M059J (cell line): ENCODE measurements around the gene C1D. TPM values are rescaled to one million over a fixed set of nuclear protein-coding genes. Genes with fewer than 3 reads are reported as not detected.
A peak's percentile ranks its signal among the peaks of the same experiment; 100 is the strongest.
"Not testable (repeated sequence)": the region's sequence is repeated elsewhere in the genome, so short reads cannot be mapped to it uniquely, and the experiment has no call there.

Experiments used
- DNase-seq: peaks from one replicate; pipeline ENCODE4 v3.0.0-alpha.2; 2012; ENCODE audit warnings: low read depth
- total RNA-seq: library from RNA; depleted of rRNA; stranded (reverse); fragments of >200 nt; shearing (Covaris generic); gene quantifications from 2 replicates; pipeline ENCODE4 v1.2.3, GENCODE V29; 2014; rRNA removed

C1D gene, protein sequence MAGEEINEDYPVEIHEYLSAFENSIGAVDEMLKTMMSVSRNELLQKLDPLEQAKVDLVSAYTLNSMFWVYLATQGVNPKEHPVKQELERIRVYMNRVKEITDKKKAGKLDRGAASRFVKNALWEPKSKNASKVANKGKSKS
- 49.3 and 62.1 TPM in 2 replicates for total RNA-seq

DNA sequence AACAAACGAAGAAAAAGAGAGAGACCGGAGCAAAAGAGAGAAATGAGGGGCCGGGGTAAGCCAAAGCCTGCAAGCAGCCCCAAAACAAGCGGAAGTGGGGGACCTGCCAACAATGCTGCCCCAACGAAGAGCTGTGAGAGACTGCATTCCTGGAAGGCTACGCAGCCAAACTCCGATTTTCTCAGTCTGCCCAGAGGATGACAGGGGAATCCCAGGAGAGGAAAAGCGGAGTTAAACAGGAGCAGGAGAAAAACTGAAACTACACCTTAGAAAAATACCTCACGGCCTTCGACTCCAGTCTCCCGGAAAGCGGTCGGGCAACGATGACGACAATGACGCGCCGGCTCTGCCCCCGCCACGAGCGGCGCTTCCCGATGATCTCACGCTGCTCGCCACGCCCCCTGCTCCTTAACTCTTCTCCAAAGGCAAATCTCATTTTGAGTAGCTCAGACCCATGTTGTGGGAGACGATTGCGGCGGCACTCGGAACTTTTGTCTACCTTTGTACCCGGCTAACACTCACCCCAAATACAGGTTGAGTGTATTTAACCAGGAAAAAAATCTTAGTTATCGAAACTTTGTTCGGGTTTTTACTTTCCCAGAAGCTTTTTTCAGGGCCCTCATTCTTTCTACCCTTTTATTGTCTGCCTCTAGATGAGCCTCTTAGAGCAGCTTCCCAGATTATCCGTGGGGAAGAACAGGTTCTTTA lies at the start of gene C1D:
Gene C1D, minus strand, starts transcription at position 325 of the 708 bp plus-strand sequence. CDS start 15,694 bp downstream, outside the sequence.
- DNase-seq: peak; percentile 86

- peak; percentile 37 for DNase-seq
Measured at GRCh38 chr2:68110102-68110501, 47.3 kb upstream of the C1D start.

- no peak for DNase-seq
Measured at GRCh38 chr2:68108120-68108519, 45.3 kb upstream of the C1D start.

DNA sequence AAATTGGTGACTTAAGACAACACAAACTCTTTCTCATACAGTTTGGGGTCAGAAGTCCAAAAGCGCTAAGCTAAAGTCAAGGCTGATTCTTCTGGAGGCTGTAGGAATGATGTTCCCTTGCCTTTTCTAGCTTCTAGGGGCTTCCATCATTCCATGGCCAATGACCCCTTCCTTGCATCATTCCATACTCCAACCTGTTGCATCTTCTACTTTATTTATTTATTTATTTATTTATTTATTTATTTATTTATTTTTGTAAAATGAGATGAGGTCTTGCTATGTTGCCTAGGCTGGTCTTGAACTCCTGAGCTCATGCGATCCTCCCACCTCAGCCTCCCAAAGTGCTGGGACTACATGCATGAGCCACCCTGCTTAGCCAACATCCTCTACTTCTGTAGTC lies 44.7 kb upstream of the C1D start:
- no peak for DNase-seq

- DNase-seq: no peak
Measured at GRCh38 chr2:68104111-68104835, 41.5 kb upstream of the C1D start.

- DNase-seq: peak; percentile 39
Measured at GRCh38 chr2:68103709-68104055, 40.9 kb upstream of the C1D start.

DNA sequence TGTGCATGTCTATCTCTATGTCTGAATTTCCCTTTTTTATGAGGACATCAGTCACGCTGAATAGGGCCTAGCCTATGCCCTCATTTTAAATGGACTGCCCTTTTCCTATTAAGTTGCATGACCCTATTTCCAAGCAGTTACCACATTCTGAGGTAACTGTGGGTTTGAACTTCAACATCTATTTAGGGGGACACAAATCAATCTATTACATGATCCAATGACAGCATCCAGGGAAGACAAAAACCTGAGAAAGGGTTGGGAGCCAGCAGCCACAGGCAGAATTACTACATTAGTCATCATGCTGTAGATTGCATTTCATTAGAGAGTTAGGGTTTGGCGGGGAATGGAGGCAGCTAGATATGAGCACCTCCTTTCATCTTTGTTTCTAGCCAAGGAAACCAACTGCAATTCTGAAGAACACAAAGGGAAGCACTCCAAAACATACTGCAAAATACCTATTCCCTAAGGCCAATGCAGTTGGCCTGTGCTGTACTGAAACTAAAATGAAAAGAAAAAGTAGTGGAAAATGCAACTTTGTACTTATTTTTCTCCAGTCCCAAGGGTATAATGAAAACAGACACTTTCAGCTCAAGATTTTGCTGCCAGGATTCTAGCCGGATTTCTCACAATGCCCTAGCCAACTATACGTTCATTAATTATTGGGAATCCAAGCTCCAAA lies 40.4 kb upstream of the C1D start:
- DNase-seq: peak; percentile 82

GRCh38 chr2:68100189-68100588 lies 37.4 kb upstream of the C1D start:
- DNase-seq: no peak

GRCh38 chr2:68099260-68099659 lies 36.5 kb upstream of the C1D start:
- DNase-seq: no peak

DNA sequence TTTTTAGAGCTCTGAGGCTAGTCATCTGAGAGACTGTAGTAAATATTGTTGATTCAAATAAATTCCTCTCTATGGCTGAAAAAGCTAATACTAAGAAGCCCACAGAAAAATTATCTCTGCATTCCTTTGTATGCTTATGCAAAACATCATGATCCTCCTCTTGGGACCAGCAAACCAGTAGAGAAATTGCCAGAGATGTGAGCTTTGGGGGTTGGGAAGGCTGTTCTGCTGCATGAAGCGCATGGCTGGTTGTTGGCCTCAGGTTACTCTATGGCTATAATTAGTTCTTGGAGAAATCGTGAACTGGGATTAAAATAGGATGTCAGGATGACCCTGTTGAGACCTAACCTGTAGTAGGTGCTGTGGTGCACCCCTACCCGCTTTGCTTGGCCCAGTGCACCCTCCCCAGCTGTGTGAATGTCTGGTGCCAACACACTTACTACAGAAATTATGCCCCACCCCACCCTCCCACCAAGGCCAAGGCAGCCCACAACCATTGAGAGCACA lies 35.5 kb upstream of the C1D start:
- DNase-seq: no peak

- DNase-seq: no peak
Measured at GRCh38 chr2:68094111-68094510, 31.3 kb upstream of the C1D start.

DNA sequence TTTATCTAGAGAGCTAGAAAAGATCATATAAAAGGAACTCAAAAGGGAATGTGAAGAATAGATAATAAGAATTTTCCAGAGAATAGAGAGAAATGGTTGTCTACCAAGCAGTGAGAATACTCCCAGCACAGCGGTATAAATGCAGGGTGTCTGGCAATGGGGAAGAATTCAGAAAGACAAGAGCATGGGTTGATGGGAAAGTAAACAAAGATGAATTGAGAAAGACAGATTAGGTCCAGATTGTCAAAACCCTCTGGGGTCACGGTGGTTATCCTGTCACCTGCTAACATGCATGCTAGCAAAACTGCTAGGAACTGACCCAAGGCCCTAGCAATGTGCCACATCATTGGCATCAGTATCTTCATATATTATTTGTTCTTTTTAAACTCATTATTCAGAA lies 30.8 kb upstream of the C1D start:
- DNase-seq: no peak

DNA sequence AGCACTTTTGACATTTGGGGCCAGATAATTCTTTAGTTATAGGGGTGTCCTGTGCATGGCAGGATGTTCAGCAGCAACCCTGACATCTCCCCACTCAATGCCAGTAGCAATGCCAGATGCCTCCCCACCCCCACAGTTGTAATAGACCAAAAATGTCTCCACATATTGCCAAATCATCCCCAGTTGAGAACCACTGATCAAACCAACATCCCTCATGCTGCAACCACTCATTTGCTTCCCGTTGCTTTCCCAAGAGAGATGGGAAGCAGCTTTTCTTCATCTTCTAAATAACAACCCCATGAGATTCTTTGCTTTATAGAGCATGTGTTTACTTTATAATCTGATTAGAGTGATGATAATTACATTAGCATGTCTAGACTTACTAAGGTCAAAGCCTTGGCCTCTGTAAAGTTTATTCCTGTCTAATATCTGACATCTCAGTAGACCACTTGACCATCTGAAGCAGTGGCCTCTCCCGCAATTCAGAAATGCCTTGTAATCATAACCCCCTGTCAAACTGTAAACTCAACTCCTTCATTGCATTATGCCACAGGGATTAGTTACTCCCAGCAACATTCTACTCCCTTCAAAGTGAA lies 28.7 kb upstream of the C1D start:
- no peak for DNase-seq

DNA sequence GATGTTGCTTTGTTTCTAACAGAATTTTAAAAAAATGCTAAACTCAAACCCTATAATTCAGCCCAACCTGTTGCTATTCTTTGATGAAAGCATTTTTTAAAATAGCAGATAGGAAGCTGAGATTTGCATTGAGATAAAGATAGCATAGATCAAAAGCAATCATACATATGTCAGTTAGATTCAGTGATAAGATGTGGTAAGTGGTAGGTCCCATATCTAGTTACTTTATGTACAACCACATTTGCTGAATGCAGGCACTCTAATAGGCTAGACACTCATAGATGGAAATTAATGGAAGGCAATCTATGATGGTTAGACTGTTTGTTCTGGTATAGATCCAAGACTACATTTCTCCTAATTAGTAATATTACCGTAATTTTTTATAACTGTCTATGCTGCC lies 27.2 kb upstream of the C1D start:
- no peak for DNase-seq

DNA sequence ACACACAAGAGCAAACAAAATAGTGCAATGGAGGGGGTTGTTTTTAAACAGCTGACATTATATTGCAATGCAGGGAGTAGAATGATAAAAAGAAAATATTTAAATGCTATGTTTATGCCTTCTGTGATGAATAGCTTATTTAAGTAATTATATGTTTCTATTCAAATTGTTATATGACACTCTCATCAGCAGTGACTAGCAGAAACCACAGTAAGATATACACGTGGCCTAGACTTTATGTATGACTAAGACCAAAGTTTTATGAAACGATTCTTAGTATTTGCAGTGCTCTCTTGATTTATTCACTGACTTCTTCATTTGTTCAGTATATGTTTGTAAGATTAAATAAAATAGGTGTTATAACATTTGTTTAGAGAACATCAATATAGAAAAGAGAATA lies 26.1 kb upstream of the C1D start:
- peak; percentile 31 for DNase-seq

DNA sequence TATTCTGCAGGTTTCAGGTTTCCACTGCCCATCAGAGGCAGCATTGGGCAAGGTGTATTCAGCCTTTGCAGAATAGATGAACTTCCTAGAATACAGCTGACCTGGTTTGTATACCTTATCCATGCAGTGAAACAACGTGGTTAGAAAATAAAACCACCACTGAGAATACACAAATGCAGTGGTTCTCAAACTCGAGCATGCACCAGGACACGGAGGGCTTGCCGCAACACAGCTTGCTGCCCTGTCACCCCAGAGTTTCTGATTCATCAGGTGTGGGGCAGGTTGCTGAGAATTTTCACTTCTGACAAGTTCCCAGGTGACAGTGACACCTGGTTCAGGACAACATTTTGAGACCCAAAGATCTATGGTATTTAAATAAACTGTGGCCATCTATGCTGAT lies 23.4 kb upstream of the C1D start:
- no peak for DNase-seq

- DNase-seq: no peak
Measured at GRCh38 chr2:68083346-68083745, 20.5 kb upstream of the C1D start.

GRCh38 chr2:68074050-68074449 lies 11.2 kb upstream of the C1D start:
- no peak for DNase-seq

- DNase-seq: not testable (repeated sequence)
Measured at GRCh38 chr2:68063797-68064646, 1.2 kb upstream of the C1D start.

DNA sequence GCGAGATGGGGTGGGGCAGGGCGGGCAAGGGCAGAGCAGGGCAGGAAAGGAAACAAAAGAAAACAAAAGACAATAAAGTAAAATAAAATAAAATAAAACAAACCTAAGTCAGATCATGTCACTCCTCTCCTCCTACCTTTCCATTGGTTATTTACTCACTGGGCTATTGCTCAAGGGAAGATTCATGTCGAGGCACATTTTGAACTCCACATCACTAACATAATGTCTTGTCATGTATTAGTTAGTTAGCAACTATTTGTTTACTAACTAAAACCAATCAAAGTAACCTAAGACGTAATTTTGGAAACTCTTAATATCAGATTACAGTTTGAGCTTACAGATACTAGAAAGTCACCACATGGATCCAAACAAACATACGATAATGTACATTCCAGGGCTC lies 2.2 kb downstream of the C1D start:
- no peak for DNase-seq
